Naive B cell (primary cell): ENCODE measurements around the gene LEKR1. TPM values are rescaled to one million over a fixed set of nuclear protein-coding genes. Genes with fewer than 3 reads are reported as not detected.

Source experiments
- ATAC-seq, 2 donors: fragments of 150-1000 bp; cut with Tn5 transposase; 2 replicates each; pipeline ENCODE4 v1.10.0; 2021; ENCODE audit warnings: low read depth in 2 of 2, mild to moderate bottlenecking in 2 of 2, moderate library complexity in 2 of 2
- DNase-seq: peaks from one replicate; pipeline ENCODE4 v3.0.0; 2022
- H3K27ac Mint-ChIP-seq, 6 donors: one replicate each; pipeline ENCODE4 v1.8.0; 2020 to 2022; ENCODE audit warnings: mild to moderate bottlenecking in 6 of 6, mixed read lengths in 6 of 6, moderate library complexity in 5 of 6, inconsistent platforms in 2 of 6
- H3K27me3 Mint-ChIP-seq, 3 donors: one replicate each; pipeline ENCODE4 v1.8.0; 2021 to 2022; ENCODE audit warnings: mixed read lengths in 3 of 3, mild to moderate bottlenecking in 1 of 3
- H3K36me3 Mint-ChIP-seq, 2 donors: one replicate each; pipeline ENCODE4 v1.8.0; 2020 to 2022; ENCODE audit warnings: mixed read lengths in 2 of 2, inconsistent platforms in 1 of 2, mild to moderate bottlenecking in 1 of 2
- H3K4me1 Mint-ChIP-seq, 3 donors: one replicate each; pipeline ENCODE4 v1.8.0; 2020 to 2022; ENCODE audit warnings: mixed read lengths in 3 of 3, inconsistent platforms in 1 of 3, mild to moderate bottlenecking in 1 of 3, moderate library complexity in 1 of 3
- H3K4me3 Mint-ChIP-seq, 8 donors: one replicate each; pipeline ENCODE4 v1.8.0; 2020 to 2022; ENCODE audit warnings: mild to moderate bottlenecking in 8 of 8, mixed read lengths in 8 of 8, moderate library complexity in 8 of 8, inconsistent platforms in 2 of 8
- H3K9me3 Mint-ChIP-seq, 7 donors: one replicate each; pipeline ENCODE4 v1.8.0; 2020 to 2022; ENCODE audit warnings: mixed read lengths in 7 of 7, mild to moderate bottlenecking in 5 of 7, inconsistent platforms in 2 of 7, moderate library complexity in 1 of 7
- polyA plus RNA-seq, 6 donors: library from polyadenylated mRNA; unstranded; fragments of 300-500 nt; fragmentation: Illumina TruSeq; gene quantifications; one replicate each; pipeline ENCODE4 v1.2.3, GENCODE V29; 2021; ENCODE audit warnings: low read depth in 6 of 6

The LEKR1 gene
- polyA plus RNA-seq, 6 donors from 2014 or later, result 1.9 to 12.3 (median 4.8) TPM; not detected in 1

DNA sequence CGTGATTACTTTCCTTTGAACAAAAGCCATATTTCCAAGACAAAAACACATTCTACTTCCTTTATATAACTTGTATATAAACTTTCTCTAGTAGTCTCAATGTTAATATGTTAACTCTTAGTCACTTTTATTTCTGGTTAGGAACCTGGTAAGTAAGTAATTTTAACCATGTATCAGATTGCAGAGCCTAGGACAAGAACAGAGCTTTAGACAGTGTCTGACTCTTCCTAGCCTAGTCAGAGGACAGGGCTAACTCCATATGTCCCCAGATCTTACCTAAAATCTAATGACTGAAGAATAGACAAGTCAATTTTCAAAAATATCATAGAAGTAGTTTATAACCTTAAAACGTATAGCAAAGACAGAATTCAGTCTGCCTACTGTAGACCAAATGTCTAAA, 8.3 kb downstream of the LEKR1 start:
- no peaks in the 10 kb centered on the region for H3K9me3 Mint-ChIP-seq
- no peak for ATAC-seq
- DNase-seq, result no peak
- no peaks in the 10 kb centered on the region for H3K27me3 Mint-ChIP-seq
- peak overlapping the region in 1 of 6 donors; percentile 52 for H3K27ac Mint-ChIP-seq
- H3K4me3 Mint-ChIP-seq, result no peak overlapping the region
- H3K4me1 Mint-ChIP-seq, result no peaks in the 10 kb centered on the region
- peaks cover 0 to 9% of the 10 kb centered on the region in 2 donors for H3K36me3 Mint-ChIP-seq

DNA sequence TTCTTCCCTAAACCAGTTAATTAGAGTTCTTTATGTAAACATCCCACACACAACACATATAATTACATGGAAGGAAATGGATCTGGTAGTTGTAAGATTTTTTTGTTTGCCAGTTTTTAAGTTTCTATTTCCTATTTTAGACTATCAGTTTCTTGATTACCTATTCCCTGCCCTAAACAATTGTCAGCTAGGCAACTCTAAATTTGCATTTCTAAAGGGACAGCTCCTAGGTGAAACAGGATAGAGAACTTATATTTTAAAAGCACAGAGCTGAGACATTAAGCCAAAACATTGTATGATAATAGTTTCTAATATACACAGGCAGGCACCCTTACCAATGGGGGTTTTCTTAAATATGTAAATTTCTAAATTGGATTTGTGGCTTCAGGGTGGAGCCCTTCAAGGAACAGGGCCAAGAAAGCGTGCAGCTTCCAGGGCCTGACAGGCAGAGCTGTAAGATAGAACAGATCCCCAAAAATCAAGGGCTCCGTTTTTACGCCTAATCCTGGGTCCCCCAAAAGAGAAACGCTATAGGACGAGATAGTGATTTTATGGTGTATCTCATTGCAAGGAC, 8.9 kb downstream of the LEKR1 start:
- no peaks in the 10 kb centered on the region for H3K4me1 Mint-ChIP-seq
- H3K27ac Mint-ChIP-seq, result no peak overlapping the region
- H3K27me3 Mint-ChIP-seq, result no peaks in the 10 kb centered on the region
- DNase-seq (no peak), ATAC-seq (no peak)
- H3K4me3 Mint-ChIP-seq, result no peak overlapping the region
- H3K36me3 Mint-ChIP-seq, result peaks cover 0 to 9% of the 10 kb centered on the region in 2 donors
- no peaks in the 10 kb centered on the region for H3K9me3 Mint-ChIP-seq

DNA sequence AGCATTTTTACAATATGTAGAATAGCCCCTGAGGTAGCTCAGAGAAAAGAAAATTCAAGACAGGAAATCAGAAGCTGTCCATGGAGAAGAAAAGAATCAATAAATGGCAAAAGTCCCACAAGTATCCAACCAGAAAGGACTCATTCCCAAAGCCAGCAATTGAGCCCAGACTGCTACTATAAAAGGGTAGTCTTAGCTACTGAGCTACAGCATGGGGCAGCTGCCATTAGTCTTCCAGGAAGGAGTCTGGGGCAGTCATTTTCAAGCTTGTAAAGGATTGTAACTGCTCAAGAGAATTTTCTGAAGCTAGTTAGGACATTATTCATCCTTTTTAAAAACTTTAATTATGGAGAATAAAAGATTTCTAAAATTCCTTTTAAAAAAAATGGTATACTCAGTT, 10.5 kb downstream of the LEKR1 start:
- no peaks in the 10 kb centered on the region for H3K27me3 Mint-ChIP-seq
- H3K9me3 Mint-ChIP-seq, result no peaks in the 10 kb centered on the region
- no peak overlapping the region for H3K27ac Mint-ChIP-seq
- ATAC-seq (no peak), DNase-seq (no peak)
- no peak overlapping the region for H3K4me3 Mint-ChIP-seq
- no peaks in the 10 kb centered on the region for H3K36me3 Mint-ChIP-seq
- no peaks in the 10 kb centered on the region for H3K4me1 Mint-ChIP-seq

DNA sequence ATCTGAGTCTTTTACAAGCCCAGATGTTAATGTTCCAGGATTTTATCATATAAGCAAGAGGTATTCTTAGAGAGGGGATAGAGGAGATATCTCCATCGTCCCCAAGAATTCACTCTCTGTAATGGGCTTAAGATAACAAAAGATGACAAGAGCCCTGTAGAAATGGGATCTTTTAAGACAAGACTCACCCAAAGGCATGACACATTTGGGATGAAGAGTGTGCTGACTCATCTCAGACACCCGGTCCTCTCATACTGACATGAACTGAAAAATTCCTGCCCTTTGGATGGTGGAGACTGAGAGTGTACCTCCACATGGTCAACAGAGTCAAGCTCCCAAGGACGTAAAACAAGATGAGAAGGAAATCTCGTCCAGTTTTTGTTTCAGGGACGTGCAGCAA, 11.0 kb downstream of the LEKR1 start:
- H3K9me3 Mint-ChIP-seq, result no peaks in the 10 kb centered on the region
- no peaks in the 10 kb centered on the region for H3K36me3 Mint-ChIP-seq
- DNase-seq, result no peak
- no peak overlapping the region for H3K27ac Mint-ChIP-seq
- H3K4me3 Mint-ChIP-seq, result no peak overlapping the region
- ATAC-seq, result no peak
- no peaks in the 10 kb centered on the region for H3K4me1 Mint-ChIP-seq
- H3K27me3 Mint-ChIP-seq, result no peaks in the 10 kb centered on the region

DNA sequence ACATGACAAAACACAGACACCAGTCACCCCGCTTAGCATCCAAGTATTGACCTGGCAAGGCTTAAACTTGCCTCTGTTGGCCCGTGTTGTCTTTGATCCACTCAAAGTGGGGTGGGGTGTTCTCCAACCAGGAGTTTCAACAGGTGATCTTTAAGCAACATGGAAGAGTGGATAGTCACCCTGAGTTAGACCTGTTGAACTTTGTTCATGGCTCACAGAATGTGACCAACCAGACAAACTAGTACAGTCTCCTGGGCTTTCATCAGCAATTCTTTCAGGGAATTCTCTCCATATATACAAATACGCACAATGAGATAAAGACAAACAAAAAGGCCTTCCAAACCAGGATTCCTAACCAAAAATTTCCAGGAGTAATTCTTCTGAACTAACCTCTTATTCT, 11.9 kb downstream of the LEKR1 start:
- DNase-seq, result no peak
- Mint-ChIP-seq H3K9me3 (no peaks in the 10 kb centered on the region), H3K4me1 (no peaks in the 10 kb centered on the region), H3K27ac (no peak overlapping the region), H3K36me3 (no peaks in the 10 kb centered on the region), H3K27me3 (no peaks in the 10 kb centered on the region), H3K4me3 (no peak overlapping the region)
- no peak for ATAC-seq

DNA sequence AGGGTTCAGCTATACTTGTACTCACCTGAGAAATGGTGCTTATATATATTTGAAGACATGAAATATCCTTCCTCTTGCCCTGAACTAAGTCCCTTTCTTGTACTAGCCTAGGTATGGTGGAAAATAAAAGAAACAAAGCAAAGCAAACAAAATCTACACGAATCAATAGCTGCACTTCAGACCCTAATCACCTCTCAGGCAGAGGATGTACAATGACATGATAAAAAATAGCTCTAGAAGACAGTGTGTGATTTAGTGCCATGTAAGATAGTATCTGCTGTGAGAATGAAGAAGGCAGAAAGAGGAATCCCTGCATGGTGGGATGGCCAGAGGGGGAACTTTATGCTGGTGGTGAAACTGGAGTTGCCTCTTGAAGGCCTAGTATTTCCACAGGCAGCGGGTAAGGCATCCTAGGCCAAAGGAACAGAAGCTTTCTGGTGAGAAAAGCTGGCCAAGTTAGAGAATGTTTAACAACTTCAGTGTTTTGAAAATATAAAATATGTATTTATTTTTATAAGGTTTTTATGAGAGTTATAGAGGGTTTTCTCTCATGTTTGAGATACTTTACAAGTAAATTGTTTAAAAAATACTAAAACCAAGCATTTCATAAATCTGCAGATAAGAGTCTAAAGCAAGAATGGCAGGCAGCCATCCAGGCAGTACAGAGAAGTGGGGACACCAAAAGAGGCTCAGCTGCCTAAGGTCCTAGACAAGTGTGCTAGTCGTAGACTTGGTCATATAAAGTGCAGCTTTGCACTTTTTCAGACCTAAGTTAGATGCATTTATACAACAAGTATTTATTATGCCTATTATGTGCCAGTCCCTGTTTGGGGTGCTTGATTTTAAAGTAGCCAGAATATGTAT, 14.9 kb downstream of the LEKR1 start:
- DNase-seq, result no peak
- no peak for ATAC-seq
- Mint-ChIP-seq H3K27me3 (no peaks in the 10 kb centered on the region), H3K4me1 (no peaks in the 10 kb centered on the region), H3K4me3 (no peak overlapping the region), H3K9me3 (no peaks in the 10 kb centered on the region), H3K36me3 (peaks cover 0 to 6% of the 10 kb centered on the region in 2 donors), H3K27ac (no peak overlapping the region)

DNA sequence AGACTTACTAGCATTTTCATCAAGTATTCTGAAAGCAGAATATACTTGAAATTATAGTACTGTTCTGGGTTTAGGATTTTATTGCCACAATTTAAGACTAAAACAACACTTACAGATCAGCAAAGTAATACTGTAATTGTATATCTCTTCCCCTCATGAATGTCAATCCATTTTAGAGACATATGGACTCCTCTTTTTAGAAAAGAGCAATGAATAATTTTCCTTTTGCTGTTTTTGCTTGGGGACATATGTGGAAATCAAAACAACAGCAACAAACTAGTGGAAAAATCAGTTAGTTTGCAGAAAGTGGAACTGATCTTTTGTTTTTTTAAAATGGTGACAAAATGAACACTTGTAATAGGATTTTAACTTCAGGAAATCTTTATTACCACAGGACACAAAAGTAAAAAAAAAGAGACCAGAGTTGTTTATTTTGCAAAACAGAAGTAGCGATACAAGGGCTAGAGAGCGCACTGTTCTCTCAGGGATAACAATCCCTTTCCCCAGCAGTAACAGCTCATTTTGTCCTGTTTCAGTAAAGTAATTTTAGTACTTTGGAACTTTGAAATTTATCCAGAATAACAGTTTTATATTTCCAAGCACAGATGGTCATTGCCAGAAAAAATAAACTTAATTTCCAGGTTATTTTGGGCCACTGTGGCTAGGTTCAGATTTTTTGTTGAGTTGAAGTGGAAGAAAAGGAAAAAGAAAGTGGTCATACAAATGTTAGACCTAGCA, 17.1 kb downstream of the LEKR1 start:
- H3K27ac Mint-ChIP-seq, result peak overlapping the region in 2 of 6 donors; percentile 7 to 49
- H3K4me3 Mint-ChIP-seq, result no peak overlapping the region
- H3K9me3 Mint-ChIP-seq, result no peaks in the 10 kb centered on the region
- peaks cover 0 to 6% of the 10 kb centered on the region in 2 donors for H3K36me3 Mint-ChIP-seq
- H3K27me3 Mint-ChIP-seq, result no peaks in the 10 kb centered on the region
- no peak for DNase-seq
- no peak for ATAC-seq
- H3K4me1 Mint-ChIP-seq, result no peaks in the 10 kb centered on the region

DNA sequence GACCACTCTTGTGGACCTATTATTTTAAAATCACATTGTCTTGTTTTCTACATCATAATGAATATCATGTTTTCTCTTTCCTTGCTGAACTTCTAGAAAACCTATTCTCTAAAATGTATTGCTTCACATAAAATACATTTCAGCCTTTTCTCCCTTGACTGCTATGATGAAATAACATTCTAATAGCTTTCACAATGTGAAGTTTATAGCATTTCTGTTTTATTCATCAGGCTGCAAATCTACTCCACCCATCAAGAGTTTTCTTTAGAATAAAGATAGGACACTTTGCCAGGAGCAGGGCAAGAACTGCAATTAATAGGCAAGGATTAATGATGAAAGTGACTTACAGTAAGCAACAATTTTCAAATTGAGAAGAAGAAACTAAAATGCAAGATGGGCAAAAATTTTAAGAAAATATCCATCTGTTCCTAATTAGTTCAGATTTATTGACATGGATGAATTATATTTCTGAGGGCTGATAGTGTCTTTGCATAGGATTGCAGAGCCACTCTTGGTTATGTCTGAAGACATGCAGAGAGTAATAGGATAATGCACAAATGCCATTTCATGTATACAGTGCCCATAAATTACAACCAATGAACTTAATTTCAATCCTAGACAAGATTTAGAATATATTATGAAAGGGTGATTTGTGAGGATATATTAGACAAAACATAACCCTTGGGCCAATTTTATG, 21.7 kb downstream of the LEKR1 start:
- peaks cover 0 to 6% of the 10 kb centered on the region in 2 donors for H3K36me3 Mint-ChIP-seq
- no peak for ATAC-seq
- no peaks in the 10 kb centered on the region for H3K27me3 Mint-ChIP-seq
- H3K9me3 Mint-ChIP-seq, result no peaks in the 10 kb centered on the region
- no peak overlapping the region for H3K4me3 Mint-ChIP-seq
- no peak for DNase-seq
- no peaks in the 10 kb centered on the region for H3K4me1 Mint-ChIP-seq
- no peak overlapping the region for H3K27ac Mint-ChIP-seq

DNA sequence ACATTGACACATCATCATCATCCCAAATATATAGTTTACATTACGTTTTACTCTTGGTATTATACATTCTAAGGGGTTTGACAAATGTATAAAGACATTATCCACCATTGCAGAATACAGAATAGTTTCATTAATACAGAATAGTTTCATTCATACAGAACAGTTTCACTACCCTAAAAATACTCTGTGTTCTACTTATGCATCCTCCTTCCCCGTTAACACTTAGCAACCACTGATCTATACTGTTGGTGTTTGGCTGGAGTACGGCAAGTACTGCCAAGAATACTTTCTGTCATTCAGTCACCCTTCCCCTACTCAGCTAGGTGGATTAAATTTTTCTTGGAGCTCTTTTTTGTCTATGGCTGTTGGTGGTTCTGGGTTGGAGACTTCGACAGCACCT, 33.4 kb downstream of the LEKR1 start:
- Mint-ChIP-seq H3K36me3 (no peaks in the 10 kb centered on the region), H3K4me3 (peak overlapping the region in 1 of 8 donors; percentile 12), H3K4me1 (peaks cover 8 to 9% (median 8%) of the 10 kb centered on the region in 3 donors), H3K9me3 (no peaks in the 10 kb centered on the region), H3K27me3 (no peaks in the 10 kb centered on the region), H3K27ac (peak overlapping the region in 1 of 6 donors; percentile 56)
- ATAC-seq, result peak; percentile 100
- DNase-seq, result peak; percentile 40

DNA sequence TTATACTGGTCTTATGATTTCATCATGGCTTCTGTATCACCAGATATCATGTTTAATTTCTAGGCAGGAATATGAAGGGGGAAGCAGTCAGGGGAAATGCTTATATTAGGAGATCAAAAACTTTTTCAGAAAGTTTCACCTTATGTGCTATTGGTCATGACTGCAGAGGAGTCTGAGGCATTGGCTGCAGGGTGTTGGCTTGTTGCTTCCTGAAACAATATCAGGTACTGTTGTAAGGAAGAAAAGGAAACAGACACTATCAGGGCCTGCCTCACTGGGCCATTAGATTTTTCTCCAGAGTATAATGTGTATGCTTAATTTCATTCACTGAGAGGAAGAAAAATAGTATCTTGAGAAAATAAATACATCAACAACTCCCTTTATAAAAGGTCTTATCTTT, 34.7 kb downstream of the LEKR1 start:
- Mint-ChIP-seq H3K27me3 (no peaks in the 10 kb centered on the region), H3K4me1 (peaks cover 8 to 9% (median 8%) of the 10 kb centered on the region in 3 donors), H3K4me3 (no peak overlapping the region), H3K27ac (peak overlapping the region in 1 of 6 donors; percentile 11), H3K9me3 (no peaks in the 10 kb centered on the region), H3K36me3 (no peaks in the 10 kb centered on the region)
- ATAC-seq (no peak), DNase-seq (no peak)

DNA sequence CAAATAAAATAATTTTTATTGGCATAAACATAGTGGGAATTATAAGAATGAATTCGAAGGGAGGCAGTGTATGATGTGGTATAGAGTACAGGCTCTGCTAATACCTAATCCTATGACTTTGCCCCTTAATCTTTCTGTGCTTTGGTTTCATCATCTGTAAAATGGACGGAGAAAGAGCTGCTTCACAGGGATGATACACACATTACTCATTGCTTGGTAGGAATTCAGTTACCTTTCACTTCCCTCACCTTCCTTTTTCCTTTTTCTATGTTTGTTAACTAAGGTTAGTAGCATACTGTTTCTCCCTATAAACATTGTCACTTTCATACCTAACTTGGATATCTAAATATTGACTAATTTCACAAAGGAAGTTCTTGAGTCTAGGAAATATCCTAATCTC, 36.2 kb downstream of the LEKR1 start:
- DNase-seq (no peak), ATAC-seq (no peak)
- Mint-ChIP-seq H3K9me3 (no peaks in the 10 kb centered on the region), H3K27me3 (no peaks in the 10 kb centered on the region), H3K4me3 (no peak overlapping the region), H3K27ac (no peak overlapping the region), H3K4me1 (peaks cover 8 to 9% (median 8%) of the 10 kb centered on the region in 3 donors), H3K36me3 (no peaks in the 10 kb centered on the region)

DNA sequence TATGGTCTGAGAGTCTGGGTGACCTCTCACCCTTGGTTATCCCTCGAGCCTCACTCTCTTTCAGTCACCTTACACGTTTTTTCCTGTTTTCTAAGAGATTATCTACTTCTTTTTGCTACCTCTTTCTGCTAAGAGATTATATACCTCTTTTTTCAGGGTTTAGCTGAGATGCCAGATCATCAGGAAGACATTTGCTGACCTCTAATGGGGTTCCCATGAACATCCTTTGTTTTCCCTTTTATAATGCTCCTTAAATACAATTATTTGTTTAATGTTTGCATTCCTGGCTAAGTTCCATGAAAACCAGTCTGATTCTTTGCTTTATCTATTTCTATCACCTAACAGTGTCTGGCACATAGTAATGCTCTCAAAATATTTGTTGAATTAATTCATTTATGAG, 39.6 kb downstream of the LEKR1 start:
- H3K4me3 Mint-ChIP-seq, result no peak overlapping the region
- no peak overlapping the region for H3K27ac Mint-ChIP-seq
- no peaks in the 10 kb centered on the region for H3K9me3 Mint-ChIP-seq
- H3K36me3 Mint-ChIP-seq, result no peaks in the 10 kb centered on the region
- ATAC-seq (no peak), DNase-seq (no peak)
- no peaks in the 10 kb centered on the region for H3K4me1 Mint-ChIP-seq
- no peaks in the 10 kb centered on the region for H3K27me3 Mint-ChIP-seq

DNA sequence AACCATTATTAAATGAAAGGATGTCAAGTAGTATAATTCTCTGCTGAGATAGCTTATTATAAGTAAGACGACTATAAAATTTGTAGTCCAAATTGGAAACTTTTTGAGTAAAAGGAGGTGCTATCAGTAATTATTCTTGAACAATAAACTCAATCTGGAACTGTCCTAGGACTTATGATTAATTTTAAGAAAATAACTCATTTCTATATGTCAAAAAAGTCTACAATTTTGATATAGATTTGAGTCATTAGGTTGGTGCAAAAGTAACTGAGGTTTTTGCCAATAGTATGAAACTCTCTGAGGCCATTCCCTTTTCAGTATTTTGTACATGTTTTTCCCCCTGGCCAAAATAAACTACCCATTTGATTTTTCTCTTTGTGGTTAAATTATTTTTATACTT, 41.0 kb downstream of the LEKR1 start:
- DNase-seq (no peak), ATAC-seq (no peak)
- H3K4me1 Mint-ChIP-seq, result no peaks in the 10 kb centered on the region
- peaks cover 1 to 8% (median 7%) of the 10 kb centered on the region in 7 donors for H3K9me3 Mint-ChIP-seq
- H3K27ac Mint-ChIP-seq, result no peak overlapping the region
- H3K4me3 Mint-ChIP-seq, result no peak overlapping the region
- H3K36me3 Mint-ChIP-seq, result peaks cover 0 to 8% of the 10 kb centered on the region in 2 donors
- H3K27me3 Mint-ChIP-seq, result no peaks in the 10 kb centered on the region
